Measurements from ENCODE around the gene SLC37A1. TPM values are rescaled to one million over a fixed set of nuclear protein-coding genes. Genes with fewer than 3 reads are reported as not detected.
"Not testable (repeated sequence)": the region's sequence is repeated elsewhere in the genome, so short reads cannot be mapped to it uniquely, and the experiment has no call there.

Gene SLC37A1
- total RNA-seq, 1 experiment from 2014 or later = 6.7 TPM

DNA sequence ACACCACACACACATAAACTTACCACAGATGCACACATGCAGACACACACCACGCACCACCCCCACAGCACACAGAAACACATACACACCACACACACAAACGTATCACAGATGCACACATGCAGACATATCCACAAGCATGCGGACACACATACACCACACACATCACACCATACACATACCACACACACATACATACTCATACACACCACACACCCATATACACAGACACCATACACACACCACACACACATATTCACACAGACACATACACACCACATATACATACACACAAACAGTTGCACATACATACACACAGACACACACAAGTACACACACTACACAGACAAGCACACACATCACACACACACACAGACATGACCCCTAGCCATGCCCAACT lies 102.3 kb downstream of the SLC37A1 start:
- no peak for DNase-seq (ENCODE audit: low spot score)

GRCh38 chr21:42616446-42616845 lies 102.8 kb downstream of the SLC37A1 start:
- DNase-seq (ENCODE audit: low spot score) = no peak

GRCh38 chr21:42616941-42617340 lies 103.3 kb downstream of the SLC37A1 start:
- no peak for DNase-seq (ENCODE audit: low spot score)

DNA sequence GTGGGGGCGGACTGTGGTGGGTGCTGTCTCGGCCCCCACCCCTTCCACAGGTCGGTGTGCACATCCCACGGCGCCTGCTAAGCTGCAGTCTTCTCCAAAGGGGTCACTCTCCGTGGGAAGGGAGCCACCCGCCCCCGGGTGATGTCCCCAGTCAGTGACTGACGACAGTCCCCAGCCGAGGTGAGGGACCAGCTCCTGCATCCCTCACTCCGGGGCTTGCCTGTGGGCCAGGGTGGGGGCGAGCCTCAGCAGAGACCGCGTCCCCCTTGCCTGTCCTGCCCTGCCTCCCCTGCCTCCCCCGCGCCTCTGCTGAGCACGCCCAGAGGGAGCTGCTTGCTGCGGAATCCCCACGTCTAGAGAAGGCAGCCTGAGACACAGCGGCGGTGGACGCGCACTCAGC lies 103.8 kb downstream of the SLC37A1 start:
- no peak for DNase-seq (ENCODE audit: low spot score)

DNA sequence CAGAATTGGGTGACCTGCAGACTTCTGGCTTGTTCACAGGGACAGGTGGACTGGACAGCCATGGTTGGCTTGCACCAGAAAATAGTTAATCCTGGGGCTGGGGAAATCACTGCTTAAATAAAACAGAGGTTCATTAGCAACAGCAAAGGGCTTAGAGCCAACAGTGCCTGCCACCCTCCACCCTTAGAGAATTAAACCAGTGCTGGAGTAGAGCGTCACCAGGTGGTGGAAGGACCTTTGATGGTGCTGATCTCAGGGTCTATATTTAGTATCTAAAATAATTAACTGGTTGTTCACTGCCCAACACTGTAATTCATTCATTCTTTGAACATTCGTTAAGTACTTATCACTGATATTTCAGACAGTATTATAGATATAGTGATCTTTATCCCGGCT lies 105.1 kb downstream of the SLC37A1 start:
- no peak for DNase-seq (ENCODE audit: low spot score)

- DNase-seq (ENCODE audit: low spot score) = no peak
Observed at GRCh38 chr21:42619166-42619565, 105.5 kb downstream of the SLC37A1 start.

DNA sequence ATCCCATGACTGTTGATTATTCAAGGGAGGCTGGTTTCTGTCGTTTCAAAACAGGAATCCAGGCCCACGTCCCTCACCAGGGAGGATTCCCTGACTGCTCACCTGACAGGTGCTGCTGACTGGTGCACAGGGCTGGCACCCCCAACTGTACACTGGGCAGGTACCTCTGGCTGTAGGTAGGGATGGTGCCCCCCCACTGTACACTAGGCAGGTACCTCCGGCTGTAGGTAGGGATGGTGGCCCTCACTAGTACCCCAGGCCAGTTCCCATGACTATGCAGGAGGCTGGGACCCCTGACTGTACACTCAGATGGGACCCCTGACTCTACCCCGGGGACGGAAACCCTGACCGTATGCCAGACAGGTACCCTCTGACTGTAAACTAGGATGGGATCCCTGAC lies 106.2 kb downstream of the SLC37A1 start:
- no peak for DNase-seq (ENCODE audit: low spot score)

- no peak for DNase-seq (ENCODE audit: low spot score)
Observed at GRCh38 chr21:42621166-42621818, 107.6 kb downstream of the SLC37A1 start.

- no peak for DNase-seq (ENCODE audit: low spot score)
Observed at GRCh38 chr21:42621819-42622177, 108.1 kb downstream of the SLC37A1 start.

GRCh38 chr21:42622284-42622683 lies 108.6 kb downstream of the SLC37A1 start:
- DNase-seq (ENCODE audit: low spot score) = no peak

- no peak for DNase-seq (ENCODE audit: low spot score)
Observed at GRCh38 chr21:42623694-42624093, 110.0 kb downstream of the SLC37A1 start.

GRCh38 chr21:42624095-42624790 lies 110.6 kb downstream of the SLC37A1 start:
- DNase-seq (ENCODE audit: low spot score) = no peak

GRCh38 chr21:42624936-42625335 lies 111.3 kb downstream of the SLC37A1 start:
- no peak for DNase-seq (ENCODE audit: low spot score)

DNA sequence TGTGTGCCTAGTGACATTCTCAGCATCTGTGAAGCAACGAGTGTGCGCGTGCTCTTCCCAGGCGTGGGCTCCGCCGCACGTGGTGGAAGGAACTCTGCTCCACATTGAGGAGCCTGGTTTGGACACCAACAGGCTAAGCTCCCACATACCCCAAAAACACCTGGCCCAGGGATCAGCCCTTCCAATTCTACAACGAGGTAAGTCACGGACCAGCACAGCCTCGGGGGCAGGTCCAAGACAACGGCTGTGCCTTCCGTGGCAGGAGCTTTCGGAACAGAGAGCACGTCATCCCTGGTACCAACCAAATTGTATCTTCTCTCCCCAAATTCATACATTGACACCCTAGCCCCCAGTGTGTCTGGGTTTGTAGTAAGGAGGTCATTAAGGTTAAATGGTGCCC lies 112.5 kb downstream of the SLC37A1 start:
- DNase-seq (ENCODE audit: low spot score) = no peak

DNA sequence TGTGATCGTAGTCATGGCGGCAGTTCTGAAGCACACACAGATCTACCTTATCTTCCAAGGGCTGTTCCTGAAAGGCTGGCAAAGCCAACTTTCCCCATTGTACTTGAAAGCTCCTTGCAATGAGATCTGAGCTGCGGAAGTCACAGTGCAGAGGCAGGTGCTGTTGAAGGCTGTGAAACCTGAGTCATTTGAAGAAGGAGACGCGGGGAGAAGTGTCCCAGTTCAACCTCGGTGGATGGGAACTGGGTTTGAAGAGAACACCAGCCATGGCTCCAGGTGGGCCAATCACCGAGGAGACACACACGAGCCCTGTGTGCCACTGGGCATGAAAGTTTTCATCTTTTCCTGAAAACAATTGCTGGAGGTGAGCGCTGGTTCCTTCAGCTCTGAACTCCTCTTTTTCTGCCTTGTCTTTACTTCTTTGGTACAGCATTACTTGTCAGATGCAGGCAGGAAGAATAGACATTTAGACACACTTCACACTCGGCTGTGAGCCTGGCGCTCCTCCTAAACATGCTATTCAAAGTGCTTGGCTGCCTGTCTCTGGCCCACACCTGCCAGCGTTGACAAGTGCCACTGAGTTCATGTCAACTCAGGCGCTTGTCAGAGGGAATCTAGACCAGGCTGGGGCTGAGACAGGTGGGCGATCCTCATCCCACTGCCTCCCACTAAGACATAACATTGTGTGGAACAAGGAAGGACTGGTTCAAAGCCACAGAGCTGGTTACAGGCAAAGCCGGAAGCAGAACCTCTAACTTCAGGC lies 114.1 kb downstream of the SLC37A1 start:
- no peak for DNase-seq (ENCODE audit: low spot score)

DNA sequence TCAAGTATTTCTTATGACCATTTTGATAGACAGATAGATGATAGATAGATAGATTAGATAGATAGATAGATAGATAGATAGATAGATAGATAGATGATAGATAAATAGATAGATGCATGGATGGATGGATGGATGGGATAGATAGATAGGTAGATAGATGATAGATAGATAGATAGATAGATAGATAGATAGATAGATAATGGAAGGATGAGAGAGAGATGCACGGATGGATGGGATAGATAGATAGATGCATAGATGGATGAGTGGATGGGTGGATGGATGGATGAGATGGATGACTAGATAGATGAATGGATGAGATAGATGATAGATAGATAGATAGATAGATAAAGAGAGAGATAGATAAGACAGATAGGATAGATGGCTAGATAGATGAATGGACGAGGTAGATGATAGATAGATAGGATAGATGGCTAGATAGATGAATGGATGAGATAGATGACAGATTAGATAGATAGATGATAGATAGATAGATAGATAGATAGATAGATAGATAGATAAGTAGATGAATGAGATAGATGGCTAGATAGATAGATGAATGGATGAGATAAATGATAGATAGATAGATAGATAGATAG lies 114.9 kb downstream of the SLC37A1 start:
- DNase-seq (ENCODE audit: low spot score) = not testable (repeated sequence)

- no peak for DNase-seq (ENCODE audit: low spot score)
Observed at GRCh38 chr21:42629933-42630589, 116.4 kb downstream of the SLC37A1 start.

GRCh38 chr21:42630626-42631025 lies 117.0 kb downstream of the SLC37A1 start:
- no peak for DNase-seq (ENCODE audit: low spot score)

Data from H4 (cell line).